RKO (cell line): ENCODE data around the gene TNFRSF6B.

Source experiments
- DNase-seq: peaks from one replicate; pipeline ENCODE4 v3.0.0-alpha.2; 2016; ENCODE audit warnings: low spot score

TNFRSF6B gene

GRCh38 chr20:63686094-63686491, 10.4 kb upstream of the TNFRSF6B start:
- no peak for DNase-seq

- DNase-seq: no peak
Measured at GRCh38 chr20:63686492-63687321, 9.7 kb upstream of the TNFRSF6B start.

- DNase-seq: no peak
Measured at GRCh38 chr20:63687419-63688178, 8.9 kb upstream of the TNFRSF6B start.

GRCh38 chr20:63688228-63689045, 8.0 kb upstream of the TNFRSF6B start:
- no peak for DNase-seq

- DNase-seq: no peak
Measured at GRCh38 chr20:63689046-63690002, 7.1 kb upstream of the TNFRSF6B start.

GRCh38 chr20:63690003-63690897, 6.2 kb upstream of the TNFRSF6B start:
- no peak for DNase-seq

- DNase-seq: no peak
Measured at GRCh38 chr20:63690898-63691710, 5.3 kb upstream of the TNFRSF6B start.

- no peak for DNase-seq
Measured at GRCh38 chr20:63691711-63692435, 4.6 kb upstream of the TNFRSF6B start.

- DNase-seq: no peak
Measured at GRCh38 chr20:63692436-63693082, 3.9 kb upstream of the TNFRSF6B start.

GRCh38 chr20:63693083-63693732, 3.2 kb upstream of the TNFRSF6B start:
- DNase-seq: no peak

GRCh38 chr20:63693733-63694583, 2.5 kb upstream of the TNFRSF6B start:
- no peak for DNase-seq

- no peak for DNase-seq
Measured at GRCh38 chr20:63694584-63695423, 1.6 kb upstream of the TNFRSF6B start.

GRCh38 chr20:63695424-63696305, 787 bp upstream of the TNFRSF6B start:
- no peak for DNase-seq

GRCh38 chr20:63696306-63696627, 185 bp upstream of the TNFRSF6B start:
- no peak for DNase-seq

GRCh38 chr20:63697357-63697867, 960 bp downstream of the TNFRSF6B start:
- no peak for DNase-seq
